GM12878 (cell line): Measurements from ENCODE around the gene TRAF3IP1. TPM values are rescaled to one million over a fixed set of nuclear protein-coding genes. Genes with fewer than 3 reads are reported as not detected.

Source experiments
- ATAC-seq: fragments of 200-7000 bp; cut with Tn5 transposase; 3 replicates; pipeline ENCODE4 v1.9.1; 2020; ENCODE audit warnings: mild to moderate bottlenecking, moderate library complexity
- BruUV-seq: library from RNA; stranded (reverse); fragments of 400-500 nt; replicated peaks from 2 replicates; lab custom pipeline; 2021; lab: Mats Ljungman, UMichigan
- CTCF ChIA-PET: fragments of 300-600 bp; sonication (Branson Sonifier 250); formaldehyde crosslinking; extraction: SDS; loops from one replicate; lab custom pipeline; 2021; ENCODE audit warnings: inconsistent platforms; lab: Yijun Ruan, JAX
- POLR2A ChIA-PET: fragments of 350-600 bp; formaldehyde crosslinking; extraction: SDS; loops from one replicate; lab custom pipeline; 2021; ENCODE audit warnings: inconsistent platforms; lab: Charles Lee
- RAD21 ChIA-PET: fragments of 300-600 bp; sonication (Branson Sonifier 250); formaldehyde crosslinking; loops from one replicate; lab custom pipeline; 2023; ENCODE audit warnings: antibody characterized with exemption; ENCODE audit not compliant: unreplicated experiment; lab: Charles Lee
- SMC1A ChIA-PET: fragments of 300-600 bp; sonication (Branson Sonifier 250); formaldehyde crosslinking; loops from one replicate; lab custom pipeline; 2023; ENCODE audit not compliant: unreplicated experiment, uncharacterized antibody; lab: Charles Lee
- DNase-seq: peaks from one replicate; pipeline ENCODE4 v3.0.0-alpha.2; 2011; ENCODE audit warnings: low read depth, low spot score
- FAIRE-seq: peaks from 3 replicates; lab custom pipeline; 2011; peaks lifted over from hg19 to GRCh38; lab: Jason Lieb, UNC
- H2AFZ ChIP-seq: 2 replicates; pipeline ENCODE4 v1.6.0; 2011; ENCODE audit warnings: low read depth, low read length, control low read depth; ENCODE audit not compliant: control insufficient read depth
- H3K27ac ChIP-seq: 2 replicates; pipeline ENCODE4 v1.5.1; 2011; ENCODE audit warnings: control low read depth; ENCODE audit not compliant: control insufficient read depth, insufficient read depth
- H3K27me3 ChIP-seq, 2 experiments: replicated peaks in 1 of 2; 2 replicates each; pipeline versions ENCODE4 v1.6.0 to v1.6.1; 2011; ENCODE audit warnings: low read length in 1 of 2; ENCODE audit not compliant: control insufficient read depth in 2 of 2, insufficient read depth in 2 of 2
- H3K36me3 ChIP-seq, 2 experiments: 2 replicates each; pipeline ENCODE4 v1.5.1; 2011; ENCODE audit warnings: low read length in 1 of 2; ENCODE audit not compliant: control insufficient read depth in 2 of 2, insufficient read depth in 2 of 2
- H3K4me1 ChIP-seq: 2 replicates; pipeline ENCODE4 v1.6.1; 2011; ENCODE audit warnings: mild to moderate bottlenecking, low read length, moderate library complexity, mixed read lengths; ENCODE audit not compliant: control insufficient read depth, insufficient read depth
- H3K4me2 ChIP-seq: 2 replicates; pipeline ENCODE4 v1.6.0; 2011; ENCODE audit warnings: control low read depth; ENCODE audit not compliant: control insufficient read depth, insufficient read depth
- H3K4me3 ChIP-seq: fragments of 200-600 bp; sonication (generic); 2 replicates; pipeline ENCODE4 v1.5.1; 2016
- H3K79me2 ChIP-seq: 2 replicates; pipeline ENCODE4 v1.6.0; 2011; ENCODE audit warnings: low read length; ENCODE audit not compliant: control insufficient read depth, insufficient read depth
- H3K9ac ChIP-seq: 2 replicates; pipeline ENCODE4 v1.8.0; 2011; ENCODE audit warnings: low read length, control low read depth, mixed read lengths; ENCODE audit not compliant: control insufficient read depth, insufficient read depth
- H3K9me3 ChIP-seq: replicated peaks from 3 replicates; pipeline ENCODE4 v1.5.1; 2011; ENCODE audit warnings: mild to moderate bottlenecking, low read length; ENCODE audit not compliant: control insufficient read depth, insufficient read depth
- H4K20me1 ChIP-seq: 2 replicates; pipeline ENCODE4 v1.6.0; 2011; ENCODE audit not compliant: control insufficient read depth, insufficient read depth
- ASH2L ChIP-seq: fragments of 300-600, 200-600 bp; sonication (generic); IDR thresholded peaks from 2 replicates; pipeline ENCODE4 v1.6.1; 2017; ENCODE audit warnings: low read depth, mild to moderate bottlenecking, borderline replicate concordance
- ATF2 ChIP-seq: IDR thresholded peaks from 2 replicates; pipeline ENCODE4 v1.6.1; 2012; ENCODE audit warnings: low read length, inconsistent platforms
- BCL3 ChIP-seq: IDR thresholded peaks from 2 replicates; pipeline ENCODE4 v1.6.1; 2011; ENCODE audit warnings: borderline replicate concordance, low read depth, mild to moderate bottlenecking, moderate library complexity, low read length; ENCODE audit not compliant: insufficient read depth, poor library complexity, severe bottlenecking
- CEBPZ ChIP-seq: fragments of 150-350 bp; IDR thresholded peaks from 2 replicates; pipeline ENCODE4 v1.6.1; 2016; ENCODE audit warnings: low read depth, low read length
- CREB1 ChIP-seq: IDR thresholded peaks from 2 replicates; pipeline ENCODE4 v1.6.1; 2012; ENCODE audit warnings: low read depth, mild to moderate bottlenecking, inconsistent platforms
- HCFC1 ChIP-seq: fragments of 150-350 bp; IDR thresholded peaks from 2 replicates; pipeline ENCODE4 v1.6.1; 2014; ENCODE audit warnings: low read length
- LARP7 ChIP-seq: fragments of 450-650 bp; IDR thresholded peaks from 2 replicates; pipeline ENCODE4 v1.6.1; 2017; ENCODE audit warnings: mild to moderate bottlenecking
- PAX8 ChIP-seq: fragments of 450-650 bp; IDR thresholded peaks from 2 replicates; pipeline ENCODE4 v1.6.1; 2017; ENCODE audit warnings: mild to moderate bottlenecking, moderate library complexity
- POU2F2 ChIP-seq: IDR thresholded peaks from 3 replicates; pipeline ENCODE4 v1.6.1; 2011; ENCODE audit warnings: low read depth, mild to moderate bottlenecking, low read length, borderline replicate concordance
- RBBP5 ChIP-seq: fragments of 200-600 bp; sonication (generic); conservative IDR thresholded peaks from 2 replicates; pipeline ENCODE4 v1.6.1; 2016
- RUNX3 ChIP-seq: IDR thresholded peaks from 2 replicates; pipeline ENCODE4 v1.6.1; 2012; ENCODE audit warnings: low read length, inconsistent platforms
- SIN3A ChIP-seq: IDR thresholded peaks from 2 replicates; pipeline ENCODE4 v1.6.1; 2012; ENCODE audit warnings: low read depth, low read length, improper control_type of control experiment
- SP1 ChIP-seq: IDR thresholded peaks from one replicate; pipeline ENCODE4 v1.6.1; 2011; ENCODE audit warnings: low read depth, low read length
- ZBTB4 ChIP-seq: fragments of 450-650 bp; formaldehyde crosslinking; IDR thresholded peaks from 2 replicates; pipeline ENCODE4 v1.4.0; 2022; ENCODE audit warnings: mild to moderate bottlenecking, moderate library complexity
- ZNF207 ChIP-seq: fragments of 450-650 bp; IDR thresholded peaks from 2 replicates; pipeline ENCODE4 v1.6.1; 2014; ENCODE audit warnings: antibody characterized with exemption, mild to moderate bottlenecking, borderline replicate concordance
- ZZZ3 ChIP-seq: IDR thresholded peaks from 2 replicates; pipeline ENCODE4 v1.6.1; 2011; ENCODE audit warnings: low read depth; ENCODE audit not compliant: control insufficient read depth, insufficient read length
- WGBS: methylation state at CpG from one replicate; pipeline ENCODE4 v1.1.6; 2016; ENCODE audit warnings: low lambda C conversion rate; ENCODE audit not compliant: insufficient replicate concordance, insufficient coverage; ENCODE audit errors: missing lambda C conversion rate; 5-methylcytosine and 5-hydroxymethylcytosine counted together
- in situ Hi-C: fragments of 300-500 bp; cut with MboI; formaldehyde crosslinking; loops from 9 replicates; pipeline ENCODE4 v1.14.3; 2018; ENCODE audit warnings: mixed read lengths
- intact Hi-C: fragments of 100-400 bp; cut with micrococcal nuclease; formaldehyde crosslinking; loops from one replicate; pipeline ENCODE4 v1.14.2; 2022; ENCODE audit not compliant: unreplicated experiment
- polyA plus RNA-seq, 11 experiments: library from polyadenylated mRNA; depleted of rRNA in 4 of 11; unstranded in 6 of 11; stranded (reverse) in 5 of 11; fragments of >200 nt; fragmentation: Nextera tagmentation in 4 of 11; fragmentation: Illumina TruSeq in 1 of 11; extraction: Ambion mirVana in 4 of 11; extraction: Trizol in 1 of 11; gene quantifications; 1 replicate in 1 of 11; 2 replicates in 10 of 11; pipeline versions ENCODE4 v1.2.1 to v1.2.3, GENCODE V29; 2011 to 2016; ENCODE audit warnings: inconsistent platforms in 2 of 11, missing spikeins in 2 of 11, low read depth in 1 of 11
- total RNA-seq, 4 experiments: library from RNA; depleted of rRNA in 3 of 4; stranded (reverse); fragments of >200 nt in 3 of 4; fragmentation: Illumina TruSeq in 1 of 4; extraction: Trizol in 1 of 4; gene quantifications; 2 replicates each; pipeline versions ENCODE4 v1.2.1 to v1.2.3, GENCODE V29; 2013 to 2021

Gene TRAF3IP1
- total and polyA plus RNA-seq, 10 of the 15 experiments (the other 5 are each of a cell fraction or from before 2014, with no cell fraction given): 1.6 to 7.5 (median 3.6) TPM

GRCh38 chr2:238280083-238280825 lies 40.1 kb upstream of the TRAF3IP1 start:
- POLR2A ChIA-PET: no interaction called here
- SMC1A ChIA-PET: no interaction called here
- Histone ChIP-seq H3K27me3 (no peaks in the 10 kb centered on the region), H3K27ac (no peak overlapping the region), H4K20me1 (no peaks in the 10 kb centered on the region; the same call in 1 of the 2 replicates), H3K9ac (no peak overlapping the region), H3K79me2 (peaks cover 20% of the 10 kb centered on the region), H3K4me1 (no peaks in the 10 kb centered on the region), H3K36me3 (peaks cover 9 to 14% of the 10 kb centered on the region in 2 experiments), H3K4me2 (no peak overlapping the region), H3K4me3 (no peak overlapping the region), H3K9me3 (no peaks in the 10 kb centered on the region), H2AFZ (no peak overlapping the region)
- FAIRE-seq (no peak), ATAC-seq (no peak), DNase-seq (no peak)
- in situ Hi-C loops: no loop called here
- BruUV-seq: no TSS peak
- intact Hi-C loops: no loop called here
- CTCF ChIA-PET: interaction anchor here (2.0 kb wide), 1 partner anchor 7 kb away, joined by 4 read pairs; no protein-coding TSS in a partner anchor
- RAD21 ChIA-PET: no interaction called here
- 91% methylated on average over 12 of the region's 12 CpGs for WGBS
- TF ChIP-seq LARP7: no peak
- no peak for TF ChIP-seq RUNX3
- TF ChIP-seq ATF2: no peak
- TF ChIP-seq POU2F2: no peak
- no peak for TF ChIP-seq ASH2L
- no peak for TF ChIP-seq ZNF207
- TF ChIP-seq SIN3A: no peak
- no peak for TF ChIP-seq ZBTB4 (CRISPR knock-in tag)
- TF ChIP-seq CEBPZ: no peak
- TF ChIP-seq SP1: no peak
- TF ChIP-seq HCFC1: no peak
- TF ChIP-seq ZZZ3: no peak
- no peak for TF ChIP-seq BCL3
- no peak for TF ChIP-seq PAX8
- TF ChIP-seq CREB1: no peak
- no peak for TF ChIP-seq RBBP5
